DND-41 (cell line): ENCODE results near the gene OTUB1.

Experiments
- ATAC-seq: fragments of 200-7000 bp; cut with Tn5 transposase; 3 replicates; pipeline ENCODE4 v1.9.1; 2021; ENCODE audit warnings: low read depth; ENCODE audit not compliant: insufficient read depth
- DNase-seq: peaks from one replicate; pipeline ENCODE4 v3.0.0-alpha.2; 2020
- H2AFZ ChIP-seq: 2 replicates; pipeline ENCODE4 v1.6.0; 2012; ENCODE audit warnings: low read depth, low read length
- H3K27ac ChIP-seq: 2 replicates; pipeline ENCODE4 v1.5.1; 2012; ENCODE audit warnings: low read length, inconsistent platforms
- H3K27me3 ChIP-seq: fragments of 200-600 bp; sonication (generic); 2 replicates; pipeline ENCODE4 v1.6.0; 2012; ENCODE audit warnings: low read length, mild to moderate bottlenecking, inconsistent platforms; ENCODE audit not compliant: insufficient read depth, poor library complexity
- H3K36me3 ChIP-seq: 2 replicates; pipeline ENCODE4 v1.5.1; 2012; ENCODE audit warnings: low read length, inconsistent platforms; ENCODE audit not compliant: insufficient read depth
- H3K4me1 ChIP-seq: 2 replicates; pipeline ENCODE4 v1.5.1; 2012; ENCODE audit warnings: mild to moderate bottlenecking, low read length; ENCODE audit not compliant: insufficient read depth
- H3K4me2 ChIP-seq: 2 replicates; pipeline ENCODE4 v1.6.0; 2012; ENCODE audit warnings: mild to moderate bottlenecking, moderate library complexity, low read length, inconsistent platforms; ENCODE audit not compliant: insufficient read depth
- H3K4me3 ChIP-seq, 2 experiments: fragments of 200-600 bp in 1 of 2; shearing (Covaris generic) in 1 of 2; 2 replicates each; pipeline ENCODE4 v1.5.1; 2012 to 2016; ENCODE audit warnings: inconsistent platforms in 2 of 2, low read length in 2 of 2, mild to moderate bottlenecking in 2 of 2, low read depth in 1 of 2, moderate library complexity in 1 of 2
- H3K79me2 ChIP-seq: 2 replicates; pipeline ENCODE4 v1.6.0; 2012; ENCODE audit warnings: low read length, inconsistent platforms; ENCODE audit not compliant: insufficient read depth
- H3K9ac ChIP-seq: 2 replicates; pipeline ENCODE4 v1.6.0; 2012; ENCODE audit warnings: low read depth, mild to moderate bottlenecking, inconsistent platforms, low read length, moderate library complexity
- H3K9me3 ChIP-seq: 2 replicates; pipeline ENCODE4 v1.5.1; 2012; ENCODE audit warnings: low read length, moderate library complexity, mild to moderate bottlenecking, inconsistent platforms; ENCODE audit not compliant: insufficient read depth, severe bottlenecking
- H4K20me1 ChIP-seq: 2 replicates; pipeline ENCODE4 v1.6.0; 2012; ENCODE audit warnings: low read length; ENCODE audit not compliant: insufficient read depth
- EZH2 ChIP-seq: IDR thresholded peaks from 3 replicates; pipeline ENCODE4 v1.6.1; 2012; ENCODE audit warnings: borderline replicate concordance, low read depth, mild to moderate bottlenecking, moderate library complexity, low read length, inconsistent platforms; ENCODE audit not compliant: severe bottlenecking
- TF ChIP-seq, protein P1 (sequence below): IDR thresholded peaks from 2 replicates; pipeline ENCODE4 v1.5.1; 2012; ENCODE audit warnings: borderline replicate concordance, low read length, moderate library complexity, mild to moderate bottlenecking; ENCODE audit not compliant: poor library complexity, severe bottlenecking; ENCODE audit errors: extremely low read depth

The OTUB1 gene

DNA sequence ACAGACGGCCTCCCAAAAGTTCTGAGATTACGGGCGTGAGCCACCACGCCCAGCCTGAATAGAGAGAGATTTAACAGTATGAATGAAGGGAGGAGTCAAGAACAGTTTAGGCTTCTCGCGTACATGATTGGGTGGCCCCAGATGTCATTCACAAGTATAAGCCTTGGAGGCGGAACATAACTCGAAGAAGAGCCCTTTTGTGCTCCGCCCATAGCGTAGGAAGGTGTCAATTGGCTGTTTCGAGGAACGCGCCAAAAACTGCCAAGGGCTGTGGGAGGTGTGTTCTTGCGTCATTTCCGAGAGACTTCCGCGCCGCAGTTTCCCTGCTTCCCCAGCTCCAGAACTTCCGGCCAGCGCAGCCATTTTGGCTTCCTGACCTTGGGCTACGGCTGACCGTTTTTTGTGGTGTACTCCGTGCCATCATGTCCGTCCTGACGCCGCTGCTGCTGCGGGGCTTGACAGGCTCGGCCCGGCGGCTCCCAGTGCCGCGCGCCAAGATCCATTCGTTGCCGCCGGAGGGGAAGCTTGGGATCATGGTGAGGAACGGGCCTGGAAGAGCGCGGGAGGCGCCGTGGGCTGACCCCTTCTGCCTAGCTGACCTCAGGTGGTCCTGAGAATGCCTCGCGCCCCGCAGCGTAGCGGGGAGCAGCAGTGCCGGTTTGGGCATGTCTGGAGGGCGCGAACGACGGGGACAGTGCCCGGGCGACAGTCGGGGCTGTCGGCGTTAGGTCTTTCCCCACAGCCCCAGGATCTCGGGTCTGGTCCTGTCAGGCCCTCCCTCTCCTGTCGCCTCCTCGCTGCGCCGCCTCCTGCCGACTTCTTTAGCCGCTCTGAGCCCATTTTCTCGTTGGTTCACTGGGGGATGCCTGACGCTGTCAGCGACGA lies 11.7 kb upstream of the OTUB1 start, which contains the start of gene COX8A:
TSS of gene COX8A (plus strand) at position 362 of the 885 bp plus-strand sequence. CDS start at position 423, 61 bp downstream.
- peak within 1 kb of the TSS; percentile 68 to 82; a peak in 3 of 4 replicates for H3K4me3 ChIP-seq
- no peaks in the 10 kb centered on the region for H3K27me3 ChIP-seq
- peak within 1 kb of the TSS; percentile 68 for H3K4me2 ChIP-seq
- no peaks in the 10 kb centered on the region for H3K9me3 ChIP-seq
- peak within 1 kb of the TSS; percentile 93 for H3K9ac ChIP-seq
- H3K36me3 ChIP-seq: peaks cover 30% of the 10 kb centered on the region
- H3K4me1 ChIP-seq: peaks cover 27% of the 10 kb centered on the region
- ATAC-seq: peak; percentile 99
- peaks cover 21% of the 10 kb centered on the region; the same call in 1 of the 2 replicates for H4K20me1 ChIP-seq
- peak within 1 kb of the TSS; percentile 96 for H3K27ac ChIP-seq
- DNase-seq: peak; percentile 99
- TF ChIP-seq EZH2: no peak
- TF ChIP-seq, protein P1, sequence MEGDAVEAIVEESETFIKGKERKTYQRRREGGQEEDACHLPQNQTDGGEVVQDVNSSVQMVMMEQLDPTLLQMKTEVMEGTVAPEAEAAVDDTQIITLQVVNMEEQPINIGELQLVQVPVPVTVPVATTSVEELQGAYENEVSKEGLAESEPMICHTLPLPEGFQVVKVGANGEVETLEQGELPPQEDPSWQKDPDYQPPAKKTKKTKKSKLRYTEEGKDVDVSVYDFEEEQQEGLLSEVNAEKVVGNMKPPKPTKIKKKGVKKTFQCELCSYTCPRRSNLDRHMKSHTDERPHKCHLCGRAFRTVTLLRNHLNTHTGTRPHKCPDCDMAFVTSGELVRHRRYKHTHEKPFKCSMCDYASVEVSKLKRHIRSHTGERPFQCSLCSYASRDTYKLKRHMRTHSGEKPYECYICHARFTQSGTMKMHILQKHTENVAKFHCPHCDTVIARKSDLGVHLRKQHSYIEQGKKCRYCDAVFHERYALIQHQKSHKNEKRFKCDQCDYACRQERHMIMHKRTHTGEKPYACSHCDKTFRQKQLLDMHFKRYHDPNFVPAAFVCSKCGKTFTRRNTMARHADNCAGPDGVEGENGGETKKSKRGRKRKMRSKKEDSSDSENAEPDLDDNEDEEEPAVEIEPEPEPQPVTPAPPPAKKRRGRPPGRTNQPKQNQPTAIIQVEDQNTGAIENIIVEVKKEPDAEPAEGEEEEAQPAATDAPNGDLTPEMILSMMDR: no peak
- peak within 1 kb of the TSS; percentile 87 for H2AFZ ChIP-seq
- peaks cover 48% of the 10 kb centered on the region for H3K79me2 ChIP-seq

DNA sequence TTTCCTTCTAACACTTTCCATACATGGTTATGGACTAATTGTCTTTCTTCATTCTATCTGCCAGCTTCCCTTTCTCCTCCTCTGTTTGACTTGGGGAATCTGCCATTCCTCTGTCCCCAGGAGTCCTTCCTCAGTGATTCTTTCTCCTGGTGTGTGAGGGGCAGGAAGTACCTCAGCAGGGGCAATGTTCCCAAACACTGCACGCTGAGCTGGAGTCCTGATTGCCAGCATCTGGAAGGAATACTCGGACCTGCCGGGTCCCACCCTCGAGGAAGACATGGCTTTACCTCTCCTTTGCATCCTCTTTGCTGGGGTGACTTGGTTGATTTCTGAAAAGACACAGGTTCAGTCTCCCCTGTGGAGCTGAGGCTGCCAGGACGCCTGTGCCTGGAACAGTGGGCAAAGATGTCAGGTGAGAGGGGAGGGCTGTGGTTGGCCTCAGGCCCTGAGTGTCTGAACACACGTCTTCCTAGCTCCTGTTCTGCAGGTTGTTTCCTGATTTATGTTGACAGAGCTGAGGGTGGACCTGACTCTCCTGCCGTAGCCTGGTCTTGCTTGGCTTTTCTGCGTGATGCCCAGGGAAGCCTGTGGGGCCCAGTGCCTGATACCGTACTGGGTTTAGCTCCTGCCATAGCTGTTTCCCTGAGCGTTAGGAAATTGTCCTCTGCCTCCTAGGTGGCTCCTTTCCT lies 7.5 kb upstream of the OTUB1 start:
- peaks cover 26% of the 10 kb centered on the region for H3K4me1 ChIP-seq
- no peak overlapping the region for H3K4me3 ChIP-seq
- H3K27me3 ChIP-seq: no peaks in the 10 kb centered on the region
- H3K4me2 ChIP-seq: no peak overlapping the region
- H3K36me3 ChIP-seq: peaks cover 30% of the 10 kb centered on the region
- DNase-seq: no peak
- TF ChIP-seq EZH2: no peak
- TF ChIP-seq, protein P1: no peak
- no peak overlapping the region for H2AFZ ChIP-seq
- peaks cover 26% of the 10 kb centered on the region; the same call in 1 of the 2 replicates for H4K20me1 ChIP-seq
- peaks cover 67% of the 10 kb centered on the region for H3K79me2 ChIP-seq
- H3K27ac ChIP-seq: no peak overlapping the region
- no peak overlapping the region for H3K9ac ChIP-seq
- H3K9me3 ChIP-seq: no peaks in the 10 kb centered on the region
- ATAC-seq: no peak

DNA sequence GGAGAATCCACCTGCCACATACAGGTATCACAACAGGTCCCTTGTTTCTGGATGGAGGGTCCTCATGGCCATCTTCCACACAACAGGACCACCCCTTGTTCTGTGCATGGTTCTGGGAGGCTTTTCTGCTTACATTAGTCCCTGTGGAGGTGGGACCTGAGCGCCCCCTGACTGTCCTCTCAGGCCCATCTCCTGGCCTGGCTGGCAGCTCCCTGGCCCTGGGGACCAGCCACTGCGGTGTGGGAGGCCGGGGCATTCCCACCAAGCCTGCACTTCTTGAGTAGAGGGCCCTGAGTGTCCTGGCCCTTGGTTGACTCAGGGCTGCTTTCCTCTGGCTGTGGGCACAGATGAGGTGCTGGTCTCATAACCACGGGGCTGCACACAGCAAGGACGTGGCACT lies 6.8 kb upstream of the OTUB1 start:
- DNase-seq (no peak), ATAC-seq (no peak)
- TF ChIP-seq, protein P1: no peak
- no peak for TF ChIP-seq EZH2
- peaks cover 25% of the 10 kb centered on the region for H3K4me1 ChIP-seq
- H3K9me3 ChIP-seq: no peaks in the 10 kb centered on the region
- no peak overlapping the region for H3K4me3 ChIP-seq
- H4K20me1 ChIP-seq: peaks cover 26% of the 10 kb centered on the region; the same call in 1 of the 2 replicates
- H3K27ac ChIP-seq: no peak overlapping the region
- H3K4me2 ChIP-seq: no peak overlapping the region
- no peak overlapping the region for H2AFZ ChIP-seq
- H3K79me2 ChIP-seq: peaks cover 70% of the 10 kb centered on the region
- peaks cover 30% of the 10 kb centered on the region for H3K36me3 ChIP-seq
- H3K9ac ChIP-seq: no peak overlapping the region
- H3K27me3 ChIP-seq: no peaks in the 10 kb centered on the region
